Head of caudate nucleus (tissue), 42 donors: Measurements from ENCODE around the gene TBC1D12.

Experiments used
- DNase-seq, 42 donors: peaks; one replicate each; pipeline versions ENCODE4 v3.0.0 to v3.0.0-alpha.2; 2020 to 2021; ENCODE audit warnings: mixed read lengths in 7 of 42
- intact Hi-C: fragments of 100-400 bp; cut with DNase I; formaldehyde crosslinking; loops from one replicate; pipeline ENCODE4 v1.15.0; 2022

Gene TBC1D12

GRCh38 chr10:94432443-94432842 is 30.1 kb downstream of the TBC1D12 start:
- intact Hi-C loops: no loop called here
- DNase-seq: no peak

GRCh38 chr10:94439275-94439861 is 37.0 kb downstream of the TBC1D12 start:
- intact Hi-C loops: loop anchor here (5.0 kb wide), 1 partner anchor 77 kb away; the partner anchor contains the start of gene NOC3L
- peak in 4 of 42 donors; percentile 9 to 45 (median 15) for DNase-seq

GRCh38 chr10:94440096-94440495 is 37.8 kb downstream of the TBC1D12 start:
- intact Hi-C loops: loop anchor here (5.0 kb wide), 1 partner anchor 38 kb away; the partner anchor contains the start of gene TBC1D12
- no peak for DNase-seq

DNA sequence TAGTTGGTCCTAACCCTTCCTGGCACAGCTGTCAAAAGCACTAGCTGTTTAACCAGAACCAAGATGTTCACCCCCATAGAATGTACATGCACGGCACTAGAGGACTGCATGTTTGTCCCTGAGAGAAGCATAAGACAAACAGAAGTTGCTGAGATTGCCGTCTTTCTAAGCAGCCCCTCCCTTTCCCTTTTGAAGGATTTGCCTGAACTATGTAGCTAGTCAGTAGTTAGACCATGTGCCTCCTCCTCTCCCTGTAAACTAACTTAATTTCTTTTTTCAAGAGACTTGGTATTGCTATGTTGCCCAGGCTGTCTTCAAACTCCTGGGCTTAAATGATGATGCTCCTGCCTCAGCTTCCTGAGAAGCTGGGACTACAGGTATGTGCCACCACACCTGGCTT is 40.7 kb downstream of the TBC1D12 start:
- intact Hi-C loops: loop anchor here (5.0 kb wide), 1 partner anchor 41 kb away; the partner anchor contains the start of gene TBC1D12
- DNase-seq: no peak

- no peak for DNase-seq
- intact Hi-C loops: loop anchor here (5.0 kb wide), 1 partner anchor 41 kb away; the partner anchor contains the start of gene TBC1D12
Measured at GRCh38 chr10:94443549-94443948, 41.2 kb downstream of the TBC1D12 start.

DNA sequence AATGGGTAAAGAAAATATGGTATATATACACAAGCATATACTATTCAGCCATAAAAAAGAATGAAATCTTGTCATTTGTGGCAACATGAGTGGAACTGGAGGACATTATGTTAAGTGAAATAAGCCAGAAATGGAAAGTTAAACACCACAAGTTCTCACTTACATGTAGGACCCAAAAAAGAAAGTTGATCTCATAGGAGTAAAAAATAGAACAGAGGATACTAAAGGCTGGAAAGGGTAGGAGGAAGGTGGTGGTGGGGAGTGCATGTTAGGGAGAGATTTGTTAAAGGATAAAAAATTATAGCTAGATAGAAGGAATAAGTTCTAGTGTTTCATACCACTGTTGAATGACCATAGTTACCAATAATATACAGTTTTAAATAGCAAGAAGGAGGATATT is 48.4 kb downstream of the TBC1D12 start:
- intact Hi-C loops: no loop called here
- no peak for DNase-seq

DNA sequence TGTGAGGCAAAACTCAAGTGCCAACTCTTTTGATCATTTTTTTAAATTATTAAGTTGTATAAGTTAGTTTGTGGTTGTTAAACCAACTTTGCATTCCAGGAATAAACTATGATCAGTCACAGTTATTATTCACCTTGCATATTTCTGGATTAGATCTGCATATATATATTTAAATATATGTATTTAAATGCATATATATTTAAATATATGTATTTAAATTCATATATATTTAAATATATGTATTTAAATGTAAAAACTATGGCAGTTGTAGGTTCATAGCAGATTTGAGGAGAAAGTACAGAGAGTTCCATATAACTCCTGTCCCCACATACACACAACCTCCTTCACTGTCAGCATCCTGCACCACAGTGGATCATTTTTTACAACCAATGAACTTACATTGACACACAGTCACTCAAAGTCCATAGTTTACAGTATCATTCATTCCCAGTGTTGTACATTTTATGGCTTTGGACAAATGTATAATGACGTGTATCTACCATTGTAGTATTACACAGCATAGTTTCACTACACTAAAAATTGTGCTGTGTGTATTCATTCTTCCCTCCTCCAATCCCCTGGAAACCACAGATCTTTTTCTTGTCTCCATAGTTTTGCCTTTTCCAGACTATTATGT is 49.7 kb downstream of the TBC1D12 start:
- intact Hi-C loops: no loop called here
- DNase-seq: no peak

GRCh38 chr10:94456942-94457341 is 54.6 kb downstream of the TBC1D12 start:
- intact Hi-C loops: no loop called here

DNA sequence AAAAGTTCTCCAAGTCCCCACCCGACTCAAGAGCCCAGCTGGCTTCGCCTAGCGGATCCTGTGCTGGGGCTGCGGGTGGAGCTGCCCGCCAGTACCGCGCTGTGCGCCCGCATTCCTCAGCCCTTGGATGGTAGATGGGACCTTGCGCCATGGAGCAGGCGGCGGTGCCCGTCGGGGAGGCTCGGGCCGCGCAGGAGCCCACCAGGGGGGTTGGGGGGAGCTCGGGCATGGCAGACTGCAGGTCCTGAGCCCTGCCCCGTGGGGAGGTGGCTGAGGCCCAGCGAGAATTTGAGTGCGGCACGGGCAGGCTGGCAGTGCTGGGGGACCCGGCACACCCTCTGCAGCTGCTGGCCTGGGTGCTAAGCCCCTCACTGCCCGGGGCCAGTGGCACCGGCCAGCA is 57.0 kb downstream of the TBC1D12 start:
- intact Hi-C loops: no loop called here
- no peak for DNase-seq

More at GRCh38 chr10:94456942-94457341, 54.6 kb downstream of the TBC1D12 start:
- DNase-seq: no peak

DNA sequence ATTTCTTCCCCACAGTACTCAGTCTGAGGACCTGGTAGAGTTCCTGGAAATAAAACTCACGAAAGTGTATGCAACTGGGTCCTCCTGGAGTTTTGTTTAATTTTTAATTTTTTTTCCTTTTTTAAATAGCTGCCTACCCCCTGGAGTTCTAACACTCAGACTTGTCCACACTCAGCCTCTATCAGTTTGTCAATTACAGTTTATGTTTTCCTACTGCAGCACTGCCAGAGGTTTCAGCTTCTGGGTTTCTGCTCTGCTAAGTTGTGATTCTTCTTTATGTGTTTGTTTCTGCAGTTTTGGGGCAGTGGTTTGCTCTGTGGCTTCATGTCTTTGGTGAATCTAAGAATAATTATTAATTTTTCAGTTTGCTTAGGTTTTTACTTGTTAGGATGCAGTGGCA is 59.2 kb downstream of the TBC1D12 start:
- intact Hi-C loops: no loop called here
- no peak for DNase-seq

- no peak for DNase-seq
- intact Hi-C loops: no loop called here
Measured at GRCh38 chr10:94462130-94462529, 59.8 kb downstream of the TBC1D12 start.

DNA sequence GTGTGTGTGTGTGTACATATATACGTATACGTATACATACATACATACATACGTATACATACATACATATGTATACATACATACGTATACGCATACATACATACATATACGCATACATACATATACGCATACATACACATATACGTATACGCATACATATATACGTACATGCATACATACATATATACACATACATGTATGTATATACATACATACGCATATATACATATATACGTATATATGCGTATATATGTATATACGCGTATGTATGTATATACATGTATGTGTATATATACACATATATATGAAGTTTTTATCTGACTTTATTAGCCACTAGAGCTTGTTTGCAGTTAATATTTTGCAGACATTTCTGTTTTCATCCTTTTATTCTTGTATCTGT is 63.3 kb downstream of the TBC1D12 start:
- intact Hi-C loops: no loop called here
- DNase-seq: no peak

DNA sequence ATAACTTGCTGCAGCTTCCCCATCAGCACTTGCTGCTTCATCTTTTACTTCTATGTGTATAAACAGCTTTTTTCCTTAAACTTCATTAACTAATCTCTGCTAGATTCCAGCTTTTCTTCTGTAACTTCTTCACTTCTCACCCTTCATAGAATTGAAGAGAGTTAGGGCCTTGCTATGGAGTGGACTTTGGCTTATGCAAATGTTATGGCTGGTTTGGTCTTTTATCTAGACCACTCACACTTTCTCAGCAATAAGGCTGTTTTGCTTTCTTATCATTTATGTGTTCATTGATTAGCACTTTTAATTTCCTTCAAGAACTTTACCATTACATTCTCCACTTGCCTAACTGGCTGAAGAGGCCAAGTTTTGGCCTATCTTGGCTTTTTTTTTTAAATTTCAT is 79.1 kb downstream of the TBC1D12 start:
- intact Hi-C loops: no loop called here
- DNase-seq: no peak

- intact Hi-C loops: no loop called here
Measured at GRCh38 chr10:94483970-94484369, 81.6 kb downstream of the TBC1D12 start.

GRCh38 chr10:94485094-94485493 is 82.8 kb downstream of the TBC1D12 start:
- no peak for DNase-seq
- intact Hi-C loops: no loop called here

More at GRCh38 chr10:94483970-94484369, 81.6 kb downstream of the TBC1D12 start:
- no peak for DNase-seq

GRCh38 chr10:94487575-94487974 is 85.2 kb downstream of the TBC1D12 start:
- intact Hi-C loops: no loop called here
- DNase-seq: no peak

- intact Hi-C loops: no loop called here
- DNase-seq: no peak
Measured at GRCh38 chr10:94489107-94489506, 86.8 kb downstream of the TBC1D12 start.

GRCh38 chr10:94489976-94490788 is 87.8 kb downstream of the TBC1D12 start:
- DNase-seq: no peak
- intact Hi-C loops: no loop called here

DNA sequence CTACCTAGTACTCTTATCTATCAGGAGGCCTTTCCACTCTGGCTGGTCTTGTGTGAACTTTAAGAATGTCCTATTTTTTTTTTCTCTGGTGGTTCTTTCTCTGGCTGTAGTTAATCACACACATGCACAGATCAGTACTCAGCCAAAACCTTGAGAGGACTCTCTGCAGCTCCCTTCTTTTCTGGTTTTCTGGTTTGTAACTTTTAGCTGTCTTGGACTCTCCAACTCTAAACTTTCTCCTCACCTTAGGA is 88.4 kb downstream of the TBC1D12 start:
- no peak for DNase-seq
- intact Hi-C loops: no loop called here

- DNase-seq: no peak
- intact Hi-C loops: no loop called here
Measured at GRCh38 chr10:94493463-94493862, 91.1 kb downstream of the TBC1D12 start.
